H1 (cell line): ENCODE measurements around the gene RAMP3. TPM values are rescaled to one million over a fixed set of nuclear protein-coding genes. Genes with fewer than 3 reads are reported as not detected.

Experiments
- E2F6 ChIP-seq: IDR thresholded peaks from 2 replicates; pipeline ENCODE4 v1.6.1; 2012; ENCODE audit warnings: inconsistent platforms
- KDM4A ChIP-seq: IDR thresholded peaks from one replicate; pipeline ENCODE4 v1.7.1; 2012; ENCODE audit warnings: low read depth, mild to moderate bottlenecking, moderate library complexity, low read length, inconsistent platforms; ENCODE audit not compliant: severe bottlenecking
- NANOG ChIP-seq: IDR thresholded peaks from 2 replicates; pipeline ENCODE4 v1.6.1; 2011; ENCODE audit warnings: low read length, low read depth, mild to moderate bottlenecking, inconsistent platforms; ENCODE audit not compliant: insufficient read depth, poor library complexity, severe bottlenecking
- RAD21 ChIP-seq, 2 experiments: IDR thresholded peaks in 1 of 2; conservative IDR thresholded peaks in 1 of 2; 2 replicates each; pipeline ENCODE4 v1.6.1; 2011; ENCODE audit warnings: low read depth in 2 of 2, low read length in 2 of 2, improper control_type of control experiment in 1 of 2, inconsistent platforms in 1 of 2, mild to moderate bottlenecking in 1 of 2, moderate library complexity in 1 of 2
- YY1 ChIP-seq: IDR thresholded peaks from 2 replicates; pipeline ENCODE4 v1.6.1; 2011; ENCODE audit warnings: low read depth, mild to moderate bottlenecking, low read length
- polyA plus RNA-seq, 7 experiments: library from polyadenylated mRNA; depleted of rRNA in 3 of 7; stranded (reverse) in 5 of 7; unstranded in 2 of 7; fragments of >200 nt in 5 of 7; fragments of 200-250 nt in 2 of 7; gene quantifications; 1 replicate in 5 of 7; 2 replicates in 1 of 7; 4 replicates in 1 of 7; pipeline versions ENCODE4 v1.2.1 to v1.2.3, GENCODE V29; 2011 to 2013; ENCODE audit warnings: missing spikeins in 2 of 7, mixed read lengths in 2 of 7
- total RNA-seq: library from RNA; stranded (reverse); fragmentation: NEBNext Ultra II Directional; extraction: Animal tissue kit (Norgen Biotek cat#: 25700); gene quantifications from 2 replicates; pipeline ENCODE4 v1.2.1, GENCODE V29; 2021
- TF ChIP-seq, protein P1 (sequence below): fragments of 300-600 bp; sonication (generic); IDR thresholded peaks from 2 replicates; pipeline ENCODE4 v1.7.1; 2012; ENCODE audit warnings: low read length, moderate library complexity, mild to moderate bottlenecking, inconsistent platforms; ENCODE audit not compliant: insufficient replicate concordance
- TF ChIP-seq, protein P2 (sequence below): IDR thresholded peaks from 2 replicates; pipeline ENCODE4 v1.6.1; 2011; ENCODE audit warnings: low read length, improper control_type of control experiment
- TF ChIP-seq, protein P3 (sequence below): IDR thresholded peaks from 2 replicates; pipeline ENCODE4 v1.6.1; 2012; ENCODE audit warnings: inconsistent platforms

RAMP3 gene
- total and polyA plus RNA-seq, 2 of the 8 experiments (the other 6 are each of a cell fraction or from before 2014, with no cell fraction given), result 0.88 to 0.98 TPM

- TF ChIP-seq, protein P1, sequence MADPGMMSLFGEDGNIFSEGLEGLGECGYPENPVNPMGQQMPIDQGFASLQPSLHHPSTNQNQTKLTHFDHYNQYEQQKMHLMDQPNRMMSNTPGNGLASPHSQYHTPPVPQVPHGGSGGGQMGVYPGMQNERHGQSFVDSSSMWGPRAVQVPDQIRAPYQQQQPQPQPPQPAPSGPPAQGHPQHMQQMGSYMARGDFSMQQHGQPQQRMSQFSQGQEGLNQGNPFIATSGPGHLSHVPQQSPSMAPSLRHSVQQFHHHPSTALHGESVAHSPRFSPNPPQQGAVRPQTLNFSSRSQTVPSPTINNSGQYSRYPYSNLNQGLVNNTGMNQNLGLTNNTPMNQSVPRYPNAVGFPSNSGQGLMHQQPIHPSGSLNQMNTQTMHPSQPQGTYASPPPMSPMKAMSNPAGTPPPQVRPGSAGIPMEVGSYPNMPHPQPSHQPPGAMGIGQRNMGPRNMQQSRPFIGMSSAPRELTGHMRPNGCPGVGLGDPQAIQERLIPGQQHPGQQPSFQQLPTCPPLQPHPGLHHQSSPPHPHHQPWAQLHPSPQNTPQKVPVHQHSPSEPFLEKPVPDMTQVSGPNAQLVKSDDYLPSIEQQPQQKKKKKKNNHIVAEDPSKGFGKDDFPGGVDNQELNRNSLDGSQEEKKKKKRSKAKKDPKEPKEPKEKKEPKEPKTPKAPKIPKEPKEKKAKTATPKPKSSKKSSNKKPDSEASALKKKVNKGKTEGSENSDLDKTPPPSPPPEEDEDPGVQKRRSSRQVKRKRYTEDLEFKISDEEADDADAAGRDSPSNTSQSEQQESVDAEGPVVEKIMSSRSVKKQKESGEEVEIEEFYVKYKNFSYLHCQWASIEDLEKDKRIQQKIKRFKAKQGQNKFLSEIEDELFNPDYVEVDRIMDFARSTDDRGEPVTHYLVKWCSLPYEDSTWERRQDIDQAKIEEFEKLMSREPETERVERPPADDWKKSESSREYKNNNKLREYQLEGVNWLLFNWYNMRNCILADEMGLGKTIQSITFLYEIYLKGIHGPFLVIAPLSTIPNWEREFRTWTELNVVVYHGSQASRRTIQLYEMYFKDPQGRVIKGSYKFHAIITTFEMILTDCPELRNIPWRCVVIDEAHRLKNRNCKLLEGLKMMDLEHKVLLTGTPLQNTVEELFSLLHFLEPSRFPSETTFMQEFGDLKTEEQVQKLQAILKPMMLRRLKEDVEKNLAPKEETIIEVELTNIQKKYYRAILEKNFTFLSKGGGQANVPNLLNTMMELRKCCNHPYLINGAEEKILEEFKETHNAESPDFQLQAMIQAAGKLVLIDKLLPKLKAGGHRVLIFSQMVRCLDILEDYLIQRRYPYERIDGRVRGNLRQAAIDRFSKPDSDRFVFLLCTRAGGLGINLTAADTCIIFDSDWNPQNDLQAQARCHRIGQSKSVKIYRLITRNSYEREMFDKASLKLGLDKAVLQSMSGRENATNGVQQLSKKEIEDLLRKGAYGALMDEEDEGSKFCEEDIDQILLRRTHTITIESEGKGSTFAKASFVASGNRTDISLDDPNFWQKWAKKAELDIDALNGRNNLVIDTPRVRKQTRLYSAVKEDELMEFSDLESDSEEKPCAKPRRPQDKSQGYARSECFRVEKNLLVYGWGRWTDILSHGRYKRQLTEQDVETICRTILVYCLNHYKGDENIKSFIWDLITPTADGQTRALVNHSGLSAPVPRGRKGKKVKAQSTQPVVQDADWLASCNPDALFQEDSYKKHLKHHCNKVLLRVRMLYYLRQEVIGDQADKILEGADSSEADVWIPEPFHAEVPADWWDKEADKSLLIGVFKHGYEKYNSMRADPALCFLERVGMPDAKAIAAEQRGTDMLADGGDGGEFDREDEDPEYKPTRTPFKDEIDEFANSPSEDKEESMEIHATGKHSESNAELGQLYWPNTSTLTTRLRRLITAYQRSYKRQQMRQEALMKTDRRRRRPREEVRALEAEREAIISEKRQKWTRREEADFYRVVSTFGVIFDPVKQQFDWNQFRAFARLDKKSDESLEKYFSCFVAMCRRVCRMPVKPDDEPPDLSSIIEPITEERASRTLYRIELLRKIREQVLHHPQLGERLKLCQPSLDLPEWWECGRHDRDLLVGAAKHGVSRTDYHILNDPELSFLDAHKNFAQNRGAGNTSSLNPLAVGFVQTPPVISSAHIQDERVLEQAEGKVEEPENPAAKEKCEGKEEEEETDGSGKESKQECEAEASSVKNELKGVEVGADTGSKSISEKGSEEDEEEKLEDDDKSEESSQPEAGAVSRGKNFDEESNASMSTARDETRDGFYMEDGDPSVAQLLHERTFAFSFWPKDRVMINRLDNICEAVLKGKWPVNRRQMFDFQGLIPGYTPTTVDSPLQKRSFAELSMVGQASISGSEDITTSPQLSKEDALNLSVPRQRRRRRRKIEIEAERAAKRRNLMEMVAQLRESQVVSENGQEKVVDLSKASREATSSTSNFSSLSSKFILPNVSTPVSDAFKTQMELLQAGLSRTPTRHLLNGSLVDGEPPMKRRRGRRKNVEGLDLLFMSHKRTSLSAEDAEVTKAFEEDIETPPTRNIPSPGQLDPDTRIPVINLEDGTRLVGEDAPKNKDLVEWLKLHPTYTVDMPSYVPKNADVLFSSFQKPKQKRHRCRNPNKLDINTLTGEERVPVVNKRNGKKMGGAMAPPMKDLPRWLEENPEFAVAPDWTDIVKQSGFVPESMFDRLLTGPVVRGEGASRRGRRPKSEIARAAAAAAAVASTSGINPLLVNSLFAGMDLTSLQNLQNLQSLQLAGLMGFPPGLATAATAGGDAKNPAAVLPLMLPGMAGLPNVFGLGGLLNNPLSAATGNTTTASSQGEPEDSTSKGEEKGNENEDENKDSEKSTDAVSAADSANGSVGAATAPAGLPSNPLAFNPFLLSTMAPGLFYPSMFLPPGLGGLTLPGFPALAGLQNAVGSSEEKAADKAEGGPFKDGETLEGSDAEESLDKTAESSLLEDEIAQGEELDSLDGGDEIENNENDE, result no peak
- TF ChIP-seq, protein P2, sequence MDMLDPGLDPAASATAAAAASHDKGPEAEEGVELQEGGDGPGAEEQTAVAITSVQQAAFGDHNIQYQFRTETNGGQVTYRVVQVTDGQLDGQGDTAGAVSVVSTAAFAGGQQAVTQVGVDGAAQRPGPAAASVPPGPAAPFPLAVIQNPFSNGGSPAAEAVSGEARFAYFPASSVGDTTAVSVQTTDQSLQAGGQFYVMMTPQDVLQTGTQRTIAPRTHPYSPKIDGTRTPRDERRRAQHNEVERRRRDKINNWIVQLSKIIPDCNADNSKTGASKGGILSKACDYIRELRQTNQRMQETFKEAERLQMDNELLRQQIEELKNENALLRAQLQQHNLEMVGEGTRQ, result no peak
- TF ChIP-seq NANOG (no peak), RAD21 (IDR thresholded peaks at IDR 0.05 in 1 of 2, conservative IDR thresholded peaks at IDR 0.05 in 1 of 2; ENCODE audit: low read depth in 2 of 2, low read length in 2 of 2) (no peak), KDM4A (no peak), E2F6 (no peak), YY1 (no peak)
- TF ChIP-seq, protein P3, sequence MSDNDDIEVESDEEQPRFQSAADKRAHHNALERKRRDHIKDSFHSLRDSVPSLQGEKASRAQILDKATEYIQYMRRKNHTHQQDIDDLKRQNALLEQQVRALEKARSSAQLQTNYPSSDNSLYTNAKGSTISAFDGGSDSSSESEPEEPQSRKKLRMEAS, result no peak
These were observed 20.2 kb downstream of the RAMP3 start (continued) for GRCh38 chr7:45177801-45178200.
